BJ (cell line): ENCODE data around the gene ANAPC7. TPM values are rescaled to one million over a fixed set of nuclear protein-coding genes. Genes with fewer than 3 reads are reported as not detected.

Experiments
- CTCF ChIA-PET: fragments of 350-600 bp; formaldehyde crosslinking; extraction: SDS; loops from one replicate; lab custom pipeline; 2021; ENCODE audit warnings: antibody characterized with exemption, inconsistent platforms; lab: Yijun Ruan, JAX
- POLR2A ChIA-PET: fragments of 300-600 bp; sonication (Branson Sonifier 250); formaldehyde crosslinking; extraction: SDS; loops from one replicate; lab custom pipeline; 2021; ENCODE audit warnings: antibody characterized with exemption; lab: Charles Lee
- DNase-seq: peaks from one replicate; pipeline ENCODE4 v3.0.0-alpha.2; 2011; ENCODE audit warnings: low read depth
- H3K27me3 ChIP-seq: 2 replicates; pipeline ENCODE4 v1.6.0; 2011; ENCODE audit warnings: low read length; ENCODE audit not compliant: control insufficient read depth, insufficient read depth
- H3K36me3 ChIP-seq: 2 replicates; pipeline ENCODE4 v1.5.1; 2011; ENCODE audit warnings: low read length; ENCODE audit not compliant: control insufficient read depth, insufficient read depth
- H3K4me3 ChIP-seq: 2 replicates; pipeline ENCODE4 v1.5.1; 2011; ENCODE audit warnings: low read depth, mild to moderate bottlenecking, control low read depth, low read length
- CTCF ChIP-seq: IDR thresholded peaks from 2 replicates; pipeline ENCODE4 v1.5.1; 2011; ENCODE audit warnings: low read depth, mild to moderate bottlenecking, control low read depth, inconsistent platforms, low read length, moderate library complexity; ENCODE audit not compliant: insufficient read depth
- polyA plus RNA-seq: library from polyadenylated mRNA; depleted of rRNA; stranded (reverse); fragments of >200 nt; gene quantifications from 2 replicates; pipeline ENCODE4 v1.2.3, GENCODE V29; 2011

ANAPC7 gene
- polyA plus RNA-seq, 1 experiment: 32.6 TPM

DNA sequence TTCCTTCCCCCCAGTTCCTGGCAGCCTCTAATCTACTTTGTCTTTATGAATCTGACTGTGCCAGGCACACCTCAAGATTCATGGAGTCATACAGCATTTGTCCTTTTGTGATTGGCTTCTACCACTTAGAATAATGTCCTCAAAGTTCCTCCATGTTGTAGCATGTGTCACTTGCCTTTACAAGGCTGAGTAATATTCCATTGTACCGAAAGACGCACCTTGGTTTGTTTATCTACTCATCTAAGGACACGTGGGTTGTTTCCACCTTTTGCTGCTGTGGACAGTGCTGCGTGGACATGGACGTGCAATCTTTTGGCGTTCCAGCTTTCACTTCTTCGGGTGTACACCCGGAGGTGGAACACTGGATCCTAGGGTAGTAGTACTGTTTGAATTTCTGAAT lies 33.5 kb downstream of the ANAPC7 start:
- ChIA-PET POLR2A (no interaction called here), CTCF (interaction anchor here (1.6 kb wide), 1 partner anchor 12 kb away, joined by 4 read pairs; no protein-coding TSS in a partner anchor)
- Histone ChIP-seq H3K4me3 (no peak overlapping the region), H3K27me3 (no peaks in the 10 kb centered on the region), H3K36me3 (peaks cover 11% of the 10 kb centered on the region)
- DNase-seq: no peak
- no peak for TF ChIP-seq CTCF

GRCh38 chr12:110367181-110367864 lies 36.2 kb downstream of the ANAPC7 start:
- H3K4me3 ChIP-seq: no peak overlapping the region
- ChIA-PET CTCF (interaction anchor here (0.7 to 1.5 kb wide), 2 partner anchors 9 to 235 kb away, joined by 3 to 4 read pairs; no protein-coding TSS in a partner anchor), POLR2A (no interaction called here)
- no peak for TF ChIP-seq CTCF
- H3K27me3 ChIP-seq: no peaks in the 10 kb centered on the region
- peaks cover 3% of the 10 kb centered on the region; the same call in 1 of the 2 replicates for H3K36me3 ChIP-seq
- DNase-seq: no peak

DNA sequence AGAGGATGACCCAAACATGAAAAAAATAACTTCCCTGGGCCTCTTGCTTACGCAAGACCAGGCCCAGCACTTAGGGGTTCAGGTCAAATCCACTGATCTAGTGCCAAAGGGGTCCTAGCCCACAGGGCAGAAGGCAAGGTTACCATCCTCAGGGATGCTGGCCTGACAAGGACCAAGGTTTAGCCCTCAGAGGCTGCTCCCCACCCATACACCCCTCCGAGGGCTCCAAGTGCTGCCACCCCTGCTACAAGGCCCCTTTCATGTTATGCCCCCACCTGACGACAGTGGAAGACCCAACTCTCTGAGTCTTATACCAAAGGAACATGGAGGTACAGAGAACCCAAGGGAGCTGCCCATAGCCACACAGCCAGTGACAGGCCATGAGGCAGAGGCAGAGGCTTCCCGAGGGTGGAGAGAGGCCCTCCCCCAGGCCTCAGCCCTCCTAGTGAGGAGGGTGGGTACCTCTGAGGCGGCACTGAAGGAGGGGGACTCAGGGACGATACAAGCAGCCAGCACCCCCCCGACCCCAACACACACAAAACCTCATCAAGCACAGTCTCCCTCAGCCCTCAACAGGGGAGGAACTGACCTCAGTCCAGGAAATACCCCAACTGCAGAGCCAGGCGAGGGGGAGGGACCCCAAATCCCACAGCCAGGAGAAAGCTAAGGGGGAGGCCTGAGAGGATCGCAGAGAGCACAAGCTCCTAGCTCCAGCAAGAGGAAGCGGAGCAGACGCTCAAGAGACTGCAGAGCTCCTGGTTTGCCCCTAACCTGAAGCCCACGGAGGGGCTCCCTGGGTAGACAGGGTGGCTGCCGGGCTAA lies 37.0 kb downstream of the ANAPC7 start:
- H3K4me3 ChIP-seq: no peak overlapping the region
- no peaks in the 10 kb centered on the region for H3K36me3 ChIP-seq
- DNase-seq: no peak
- POLR2A ChIA-PET: interaction anchor here (0.6 kb wide), 1 partner anchor 26 kb away, joined by 5 read pairs; no protein-coding TSS in a partner anchor
- CTCF ChIA-PET: interaction anchor here (1.0 to 1.5 kb wide), 2 partner anchors 10 to 236 kb away, joined by 4 to 7 read pairs; no protein-coding TSS in a partner anchor
- H3K27me3 ChIP-seq: no peaks in the 10 kb centered on the region
- TF ChIP-seq CTCF: no peak

GRCh38 chr12:110365489-110366320 lies 37.8 kb downstream of the ANAPC7 start:
- Histone ChIP-seq H3K4me3 (no peak overlapping the region), H3K27me3 (no peaks in the 10 kb centered on the region), H3K36me3 (no peaks in the 10 kb centered on the region)
- ChIA-PET POLR2A (no interaction called here), CTCF (interaction anchor here (0.9 to 1.5 kb wide), 4 partner anchors 11 to 237 kb away, joined by 3 to 7 read pairs (median 4); no protein-coding TSS in a partner anchor)
- TF ChIP-seq CTCF: no peak
- no peak for DNase-seq
